Right cardiac atrium (tissue), 5 donors: ENCODE measurements around the gene RALY. TPM values are rescaled to one million over a fixed set of nuclear protein-coding genes. Genes with fewer than 3 reads are reported as not detected.

Experiments
- ATAC-seq, 2 donors: fragments of 200-7000 bp; cut with Tn5 transposase; one replicate each; pipeline versions ENCODE4 v1.8.0 to v1.9.1; 2020; ENCODE audit warnings: moderate library complexity in 2 of 2, mild to moderate bottlenecking in 1 of 2
- DNase-seq, 3 donors: peaks; one replicate each; pipeline ENCODE4 v3.0.0-alpha.2; 2020
- H3K27ac ChIP-seq: one replicate; pipeline ENCODE4 v1.5.1; 2013; ENCODE audit warnings: mild to moderate bottlenecking, low read length, control low read depth, moderate library complexity
- H3K27me3 ChIP-seq: one replicate; pipeline ENCODE4 v1.6.1; 2013; ENCODE audit not compliant: control insufficient read depth, insufficient read depth
- H3K4me1 ChIP-seq: one replicate; pipeline ENCODE4 v1.6.1; 2013; ENCODE audit warnings: low read length; ENCODE audit not compliant: control insufficient read depth, insufficient read depth
- H3K4me3 ChIP-seq: one replicate; pipeline ENCODE4 v1.5.1; 2013; ENCODE audit warnings: low read length, control low read depth
- H3K9me3 ChIP-seq: one replicate; pipeline ENCODE4 v1.6.1; 2013; ENCODE audit warnings: low read length; ENCODE audit not compliant: control insufficient read depth
- WGBS: extraction: QIAGEN DNeasy Blood & Tissue Kit; methylation state at CpG from one replicate; pipeline ENCODE4 v1.1.7; 2013; 5-methylcytosine and 5-hydroxymethylcytosine counted together
- intact Hi-C, 4 donors: fragments of 100-400 bp; cut with DNase I; formaldehyde crosslinking; loops; one replicate each; pipeline versions ENCODE4 v1.11.0 to v1.14.0; 2022 to 2023
- polyA plus RNA-seq: library from polyadenylated mRNA; stranded (reverse); fragments of 200-250 nt; gene quantifications from one replicate; pipeline ENCODE4 v1.2.3, GENCODE V29; 2013
- total RNA-seq, 4 donors: library from RNA; stranded (reverse); fragmentation: NEBNext Ultra II Directional; extraction: Animal tissue kit (Norgen Biotek cat#: 25700); gene quantifications; one replicate each; pipeline ENCODE4 v1.2.1, GENCODE V29; 2021
- donor health status: healthy with polysubstance abuse.
- donor health status: DM: no; HTN: yes; CAD: no.
- donor health status: DM: no; HTN: no; CAD: no.
- donor health status: DM: no; HTN: yes; CAD: no; lungs with severe emphysema.
- donor health status: DM: yes; HTN: yes; CAD: no.

RALY gene
- total and polyA plus RNA-seq, 5 donors, result 98.6 to 137 (median 116) TPM

DNA sequence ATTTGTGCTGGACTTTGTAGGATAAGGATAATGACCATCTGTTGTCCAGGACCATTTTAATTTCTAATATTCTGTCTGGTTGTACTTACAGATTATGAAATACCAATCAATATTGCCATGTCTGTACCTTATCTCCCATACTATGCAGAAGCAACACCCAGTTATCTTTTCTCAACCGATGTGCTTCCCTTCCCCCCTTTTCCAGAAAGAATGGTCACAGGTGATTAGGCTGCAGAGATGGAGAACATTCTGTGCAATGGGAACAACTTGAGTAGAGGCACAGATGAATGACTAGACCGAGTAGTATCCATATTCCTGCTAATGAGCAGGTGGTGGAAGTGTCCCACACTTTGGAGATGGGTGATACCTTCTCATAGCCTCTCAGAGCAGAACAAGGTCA, 10.5 kb downstream of the RALY start:
- no peak for DNase-seq
- no peaks in the 10 kb centered on the region for H3K27me3 ChIP-seq
- no peak for ATAC-seq
- 54% methylated on average over 2 of the region's 2 CpGs for WGBS
- H3K9me3 ChIP-seq, result no peaks in the 10 kb centered on the region
- H3K27ac ChIP-seq, result no peak overlapping the region
- intact Hi-C loops, result no loop called here
- H3K4me1 ChIP-seq, result peaks cover 20% of the 10 kb centered on the region
- no peak overlapping the region for H3K4me3 ChIP-seq

DNA sequence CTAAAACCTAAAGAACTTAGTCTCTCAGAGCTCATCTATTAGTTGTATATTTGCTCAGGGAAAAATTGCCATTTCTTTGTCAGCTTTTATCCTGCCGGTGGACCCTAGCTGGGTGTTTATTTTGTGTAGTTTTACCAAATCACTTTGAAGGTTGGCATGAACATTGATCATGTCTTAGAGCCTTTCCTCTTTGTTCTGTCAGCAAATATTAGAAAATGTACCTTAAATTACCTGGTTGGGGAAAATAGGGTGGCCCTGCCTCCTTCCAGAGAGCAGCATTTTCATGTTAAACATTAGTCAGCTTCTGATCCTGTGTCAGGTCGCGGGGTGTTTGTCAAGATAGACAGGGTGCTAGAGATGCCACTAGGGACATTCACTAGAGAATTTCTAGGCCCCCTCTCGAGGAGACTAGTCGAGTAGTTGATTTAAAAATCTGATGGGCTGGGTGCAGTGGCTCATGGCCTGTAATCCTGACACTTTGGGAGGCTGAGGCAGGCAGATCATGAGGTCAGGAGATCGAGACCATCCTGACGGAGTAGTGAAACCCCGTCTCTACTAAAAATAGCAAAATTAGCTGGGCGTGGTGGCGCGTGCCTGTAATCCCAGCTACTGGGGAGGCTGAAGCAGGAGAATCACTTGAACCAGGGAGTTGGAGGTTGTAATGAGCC, 11.2 kb downstream of the RALY start:
- Histone ChIP-seq H3K27me3 (no peaks in the 10 kb centered on the region), H3K4me1 (peaks cover 16% of the 10 kb centered on the region), H3K27ac (no peak overlapping the region), H3K4me3 (no peak overlapping the region), H3K9me3 (no peaks in the 10 kb centered on the region)
- intact Hi-C loops, result no loop called here
- ATAC-seq (no peak), DNase-seq (no peak)
- WGBS, result 84% methylated on average over 11 of the region's 11 CpGs

DNA sequence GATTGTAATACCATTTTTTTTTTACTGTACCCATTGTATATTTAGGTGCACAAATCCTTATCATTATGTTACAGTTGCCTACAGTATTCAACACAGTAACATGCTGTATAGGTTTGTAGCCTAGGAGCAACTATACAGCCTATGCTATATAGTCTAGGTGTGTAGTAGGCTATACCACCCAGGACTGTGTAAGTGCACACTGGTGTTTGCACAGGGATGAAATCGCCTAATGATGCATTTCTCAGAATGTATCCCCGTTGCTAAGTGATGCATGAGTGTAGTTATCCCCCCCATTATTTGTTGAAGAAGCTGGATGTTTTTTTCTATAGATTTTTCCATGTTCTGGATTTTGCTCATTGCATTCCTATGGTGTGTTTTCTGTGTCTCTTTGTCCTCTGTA, 12.9 kb downstream of the RALY start:
- no peak overlapping the region for H3K27ac ChIP-seq
- no peak for DNase-seq
- intact Hi-C loops, result no loop called here
- no peaks in the 10 kb centered on the region for H3K9me3 ChIP-seq
- 89% methylated on average over 2 of the region's 2 CpGs for WGBS
- ATAC-seq, result no peak
- H3K27me3 ChIP-seq, result no peaks in the 10 kb centered on the region
- H3K4me3 ChIP-seq, result no peak overlapping the region
- peaks cover 20% of the 10 kb centered on the region for H3K4me1 ChIP-seq

DNA sequence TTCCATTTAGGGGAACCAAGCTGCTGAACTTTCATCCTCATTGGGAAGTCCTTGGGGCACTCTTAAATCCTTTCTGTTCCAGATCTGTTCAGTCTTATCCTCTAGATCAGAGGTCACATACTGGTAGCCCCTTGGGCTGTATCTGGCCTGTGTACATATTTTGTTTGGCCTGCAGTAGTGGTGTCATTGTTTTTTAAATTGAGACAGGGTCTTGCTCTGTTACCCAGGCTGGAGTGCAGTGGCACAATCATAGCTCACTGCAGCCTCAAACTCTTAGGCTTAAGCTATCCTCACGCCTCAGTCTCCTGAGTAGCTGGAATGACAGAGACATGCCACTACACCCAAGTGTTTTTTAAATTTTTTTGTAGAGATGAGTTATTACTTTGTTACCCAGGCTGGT, 14.8 kb downstream of the RALY start:
- DNase-seq, result no peak
- no peak for ATAC-seq
- WGBS, result 94% methylated on average over 1 of the region's 1 CpG
- H3K27me3 ChIP-seq, result no peaks in the 10 kb centered on the region
- H3K9me3 ChIP-seq, result no peaks in the 10 kb centered on the region
- no peak overlapping the region for H3K4me3 ChIP-seq
- peaks cover 20% of the 10 kb centered on the region for H3K4me1 ChIP-seq
- intact Hi-C loops, result no loop called here
- no peak overlapping the region for H3K27ac ChIP-seq

DNA sequence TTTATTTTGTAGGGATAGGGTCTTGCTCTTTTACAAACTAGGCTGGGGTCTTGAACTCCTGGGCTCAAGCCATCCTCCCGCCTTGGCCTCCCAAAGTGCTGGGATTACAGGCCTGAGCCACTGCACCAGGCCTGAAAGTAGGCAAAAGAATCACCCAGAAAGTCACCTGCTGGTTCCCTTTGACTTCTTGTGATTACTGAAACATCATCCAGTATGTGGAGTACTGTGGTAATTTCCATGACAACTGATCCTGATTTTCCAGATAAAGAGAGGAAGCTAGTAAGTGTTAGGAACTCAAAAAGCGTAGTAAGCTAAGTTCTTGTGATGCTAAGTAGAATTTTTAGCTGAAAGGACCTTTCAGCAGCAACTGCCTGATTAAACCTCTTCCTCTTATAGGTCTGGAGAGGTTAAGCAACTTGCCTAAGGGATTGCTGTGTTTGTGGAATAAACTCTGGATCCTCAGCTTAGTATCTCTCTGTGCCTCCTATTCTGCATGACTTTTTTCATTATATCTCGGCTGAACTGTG, 16.8 kb downstream of the RALY start:
- H3K4me3 ChIP-seq, result no peak overlapping the region
- H3K9me3 ChIP-seq, result no peaks in the 10 kb centered on the region
- peak; percentile 45 to 58 for ATAC-seq
- intact Hi-C loops, result no loop called here
- H3K27ac ChIP-seq, result no peak overlapping the region
- H3K27me3 ChIP-seq, result no peaks in the 10 kb centered on the region
- peaks cover 12% of the 10 kb centered on the region for H3K4me1 ChIP-seq
- 60% methylated on average over 3 of the region's 3 CpGs for WGBS
- DNase-seq, result no peak

DNA sequence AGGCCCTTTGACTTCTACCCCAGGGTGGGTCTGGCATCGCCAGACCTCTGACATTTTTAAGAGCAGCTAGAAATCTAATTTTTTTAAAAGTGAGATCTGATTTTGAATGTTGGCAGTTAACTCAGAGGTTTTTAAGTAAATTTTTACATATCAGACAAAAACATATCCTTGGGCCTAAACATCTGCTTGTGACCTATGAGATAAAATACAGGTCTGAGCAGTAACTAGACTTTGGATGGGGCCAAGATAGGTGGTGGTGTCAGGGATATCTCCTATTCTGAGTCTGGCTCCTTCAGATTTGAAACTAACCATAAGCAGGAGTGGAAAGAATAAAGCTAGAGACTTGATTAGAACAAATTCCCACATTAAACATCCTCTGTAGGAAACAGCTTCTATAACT, 17.6 kb downstream of the RALY start:
- Histone ChIP-seq H3K27ac (no peak overlapping the region), H3K27me3 (no peaks in the 10 kb centered on the region)

DNA sequence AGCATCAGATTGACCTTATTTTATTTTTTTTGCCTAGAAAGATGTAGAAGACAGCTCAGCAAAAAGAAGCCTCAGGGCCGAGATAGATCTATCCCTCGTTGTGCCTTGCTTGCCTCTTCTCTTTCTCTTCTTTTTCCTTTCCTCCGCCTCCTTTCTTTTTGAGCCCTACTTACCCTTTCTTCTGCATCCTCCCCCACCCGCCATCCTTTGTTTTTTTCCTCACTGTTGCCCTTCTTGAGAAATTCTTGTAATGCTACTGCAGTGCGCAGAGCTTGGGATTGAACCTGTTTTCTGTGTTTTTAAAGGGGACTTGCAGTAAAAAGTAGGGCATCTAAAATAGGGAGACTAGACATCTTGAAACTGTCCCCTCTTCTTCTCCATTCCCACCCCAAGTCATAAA, 18.6 kb downstream of the RALY start:
- no peak for ATAC-seq
- WGBS, result 95% methylated on average over 5 of the region's 5 CpGs
- no peaks in the 10 kb centered on the region for H3K27me3 ChIP-seq
- H3K27ac ChIP-seq, result no peak overlapping the region
- DNase-seq, result no peak
- H3K4me3 ChIP-seq, result no peak overlapping the region
- H3K9me3 ChIP-seq, result no peaks in the 10 kb centered on the region
- intact Hi-C loops, result no loop called here
- H3K4me1 ChIP-seq, result peaks cover 22% of the 10 kb centered on the region

More for the DNA sequence above, 17.6 kb downstream of the RALY start:
- Histone ChIP-seq H3K4me1 (peaks cover 18% of the 10 kb centered on the region), H3K4me3 (no peak overlapping the region), H3K9me3 (no peaks in the 10 kb centered on the region)
- no peak for DNase-seq
- ATAC-seq, result no peak
- intact Hi-C loops, result no loop called here
- 99% methylated on average over 1 of the region's 1 CpG for WGBS

DNA sequence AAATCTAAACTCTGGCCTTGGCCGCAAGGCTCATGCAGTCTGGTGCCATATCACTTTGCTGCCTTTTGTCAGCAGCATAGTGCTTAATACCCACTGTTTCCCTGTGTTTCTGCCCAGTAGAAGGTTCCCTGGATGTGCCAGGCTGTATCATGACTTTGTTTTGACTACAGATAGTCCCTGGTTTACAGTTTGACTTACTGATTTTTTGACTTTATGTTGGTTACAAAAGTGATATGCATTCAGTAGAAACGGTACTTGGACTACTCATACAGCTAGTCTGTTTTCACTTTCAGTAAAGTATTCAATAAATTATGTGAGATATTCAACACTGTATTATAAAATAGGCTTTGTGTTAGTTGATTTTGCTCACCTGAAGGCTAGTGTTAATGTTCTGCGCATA, 19.0 kb downstream of the RALY start:
- H3K27ac ChIP-seq, result no peak overlapping the region
- 85% methylated on average over 3 of the region's 3 CpGs for WGBS
- intact Hi-C loops, result no loop called here

DNA sequence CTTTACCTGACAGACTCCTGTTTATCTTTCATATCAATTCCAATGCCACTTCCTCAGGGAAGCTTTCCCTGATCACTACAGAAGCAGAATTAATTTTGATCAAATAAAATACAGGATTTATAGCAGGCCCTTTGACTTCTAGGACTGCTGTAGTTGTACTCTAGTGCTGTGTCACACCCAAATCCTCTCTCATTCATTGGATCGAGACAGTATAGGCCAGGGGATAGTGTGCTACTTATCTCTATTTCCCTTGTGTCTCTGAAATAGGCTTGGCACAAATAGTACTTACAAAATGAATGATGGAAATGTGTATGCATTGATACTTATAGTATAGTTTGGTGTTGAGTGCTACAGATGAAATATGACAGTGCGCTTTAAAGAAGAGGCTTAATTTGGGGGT, 19.8 kb downstream of the RALY start:
- intact Hi-C loops, result no loop called here
- DNase-seq (no peak), ATAC-seq (no peak)
- 67% methylated on average over 2 of the region's 2 CpGs for WGBS
- Histone ChIP-seq H3K4me1 (peaks cover 23% of the 10 kb centered on the region), H3K4me3 (no peak overlapping the region), H3K27ac (no peak overlapping the region), H3K9me3 (no peaks in the 10 kb centered on the region), H3K27me3 (no peaks in the 10 kb centered on the region)

More for the DNA sequence above, 19.0 kb downstream of the RALY start:
- Histone ChIP-seq H3K4me3 (no peak overlapping the region), H3K27me3 (no peaks in the 10 kb centered on the region), H3K9me3 (no peaks in the 10 kb centered on the region), H3K4me1 (peaks cover 25% of the 10 kb centered on the region)
- no peak for ATAC-seq
- DNase-seq, result no peak

DNA sequence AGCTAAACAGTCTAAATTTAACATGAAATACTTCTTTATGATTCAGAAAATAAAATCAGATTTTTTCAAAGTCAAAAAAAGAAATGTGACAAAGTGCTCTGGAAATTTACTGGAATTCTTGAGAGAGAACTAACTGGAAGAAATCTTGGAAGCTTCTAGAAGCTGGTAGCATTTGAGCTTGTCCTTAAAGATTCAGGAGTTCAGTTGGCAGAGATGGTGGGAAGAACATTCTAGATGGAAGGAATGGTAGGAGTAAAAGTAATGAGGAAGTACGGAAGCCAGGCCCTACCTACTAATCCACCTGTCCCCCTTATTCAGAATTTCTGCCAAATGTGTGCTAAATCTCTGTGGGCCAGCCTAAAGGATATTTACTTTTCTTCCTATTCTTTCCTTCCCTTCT, 21.2 kb downstream of the RALY start:
- no peaks in the 10 kb centered on the region for H3K9me3 ChIP-seq
- intact Hi-C loops, result no loop called here
- no peak overlapping the region for H3K4me3 ChIP-seq
- WGBS, result 94% methylated on average over 1 of the region's 1 CpG
- peaks cover 26% of the 10 kb centered on the region for H3K4me1 ChIP-seq
- H3K27me3 ChIP-seq, result no peaks in the 10 kb centered on the region
- ATAC-seq, result no peak
- DNase-seq, result no peak
- H3K27ac ChIP-seq, result no peak overlapping the region

DNA sequence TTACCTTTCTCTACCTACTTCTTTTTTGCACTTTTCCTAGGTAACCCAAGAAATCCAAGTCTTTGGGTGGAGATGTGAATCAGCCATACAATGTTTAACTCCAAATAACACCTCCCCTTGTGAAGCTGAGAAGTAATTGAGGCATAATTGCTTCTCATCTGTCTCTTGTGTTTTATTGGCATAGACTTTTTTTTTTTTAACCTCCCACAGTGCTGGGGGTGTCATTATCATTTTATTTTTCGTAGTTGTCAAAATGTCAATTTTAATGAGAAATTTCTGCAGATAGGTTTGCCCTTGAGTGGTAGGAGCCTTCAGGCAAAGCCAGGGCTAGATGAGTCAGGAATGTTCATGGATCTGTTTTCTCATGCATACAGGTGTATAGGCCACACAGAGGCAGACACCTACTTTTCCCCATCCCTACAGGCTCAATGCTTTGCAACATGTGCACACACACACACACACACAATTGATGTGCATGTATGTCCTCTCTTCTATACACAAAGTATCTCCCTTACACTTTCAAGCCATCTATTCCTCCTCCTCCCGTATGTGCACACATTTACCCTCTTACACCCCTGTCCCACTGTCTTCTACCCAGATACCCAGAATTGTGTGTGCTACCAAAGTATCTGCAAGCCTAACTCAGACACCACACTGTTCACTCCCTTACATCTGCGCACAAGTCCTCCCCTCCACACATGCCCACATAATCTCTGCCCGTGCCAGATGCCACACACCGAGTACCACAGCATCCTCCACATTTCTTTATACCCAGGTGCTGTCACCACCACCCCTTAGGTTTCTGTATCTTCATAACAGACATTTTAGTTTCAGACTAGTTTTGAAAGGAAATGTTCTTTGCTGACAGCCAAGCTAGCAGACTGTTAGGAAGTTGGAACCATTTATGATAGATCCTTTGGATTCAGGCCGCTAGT, 22.0 kb downstream of the RALY start:
- no peak overlapping the region for H3K27ac ChIP-seq
- DNase-seq (no peak), ATAC-seq (no peak)
- H3K4me3 ChIP-seq, result no peak overlapping the region
- no peaks in the 10 kb centered on the region for H3K27me3 ChIP-seq
- intact Hi-C loops, result no loop called here
- H3K4me1 ChIP-seq, result peaks cover 22% of the 10 kb centered on the region
- H3K9me3 ChIP-seq, result no peaks in the 10 kb centered on the region
- WGBS, result 68% methylated on average over 6 of the region's 6 CpGs
